Fibroblast of gingiva (primary cell): ENCODE data around the gene SHISAL1.

Experiments used
- DNase-seq: peaks from one replicate; pipeline ENCODE4 v3.0.0-alpha.2; 2011; ENCODE audit warnings: low read depth

Gene SHISAL1

DNA sequence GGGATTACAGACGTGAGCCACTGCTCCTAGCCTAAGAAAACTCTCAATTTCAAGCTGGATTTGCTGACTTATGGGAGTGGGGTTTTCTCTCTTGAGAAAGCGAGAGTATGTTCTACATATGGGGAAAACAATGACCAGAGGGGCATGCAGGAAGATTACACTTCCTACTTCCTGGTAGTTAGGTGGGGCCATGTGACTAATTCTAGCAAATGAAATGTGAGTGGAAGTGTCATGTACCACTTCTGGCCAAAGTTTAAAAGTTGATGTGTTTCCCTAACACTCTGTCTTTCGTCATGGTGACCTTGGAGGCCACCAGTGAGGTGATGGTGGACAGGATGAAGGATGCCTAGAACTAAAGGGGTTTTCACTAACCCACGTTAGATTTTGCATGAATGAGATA is 81.5 kb downstream of the SHISAL1 start:
- no peak for DNase-seq

- DNase-seq = no peak
Observed at GRCh38 chr22:44229809-44230208, 82.9 kb downstream of the SHISAL1 start.

- DNase-seq = no peak
Observed at GRCh38 chr22:44229331-44229730, 83.4 kb downstream of the SHISAL1 start.

DNA sequence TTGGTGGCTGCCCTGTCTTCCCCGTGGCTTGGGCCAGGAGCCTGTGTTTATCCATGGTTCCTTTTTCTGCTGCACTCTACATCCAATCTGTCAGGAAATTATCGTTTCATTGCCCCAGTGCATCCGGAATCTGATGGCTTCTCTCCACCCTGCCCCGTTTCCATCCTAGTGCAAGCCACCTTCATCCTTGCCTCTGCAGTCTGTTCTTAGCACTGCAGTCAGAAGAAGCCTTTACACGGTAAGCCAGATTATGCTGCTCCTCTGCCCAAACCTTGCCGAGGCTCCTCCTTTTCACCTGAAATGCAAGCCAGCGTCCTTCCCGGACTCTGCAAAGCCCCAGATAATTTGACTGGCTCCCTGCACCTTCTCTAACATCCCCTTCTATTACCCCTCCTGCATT is 86.9 kb downstream of the SHISAL1 start:
- no peak for DNase-seq

DNA sequence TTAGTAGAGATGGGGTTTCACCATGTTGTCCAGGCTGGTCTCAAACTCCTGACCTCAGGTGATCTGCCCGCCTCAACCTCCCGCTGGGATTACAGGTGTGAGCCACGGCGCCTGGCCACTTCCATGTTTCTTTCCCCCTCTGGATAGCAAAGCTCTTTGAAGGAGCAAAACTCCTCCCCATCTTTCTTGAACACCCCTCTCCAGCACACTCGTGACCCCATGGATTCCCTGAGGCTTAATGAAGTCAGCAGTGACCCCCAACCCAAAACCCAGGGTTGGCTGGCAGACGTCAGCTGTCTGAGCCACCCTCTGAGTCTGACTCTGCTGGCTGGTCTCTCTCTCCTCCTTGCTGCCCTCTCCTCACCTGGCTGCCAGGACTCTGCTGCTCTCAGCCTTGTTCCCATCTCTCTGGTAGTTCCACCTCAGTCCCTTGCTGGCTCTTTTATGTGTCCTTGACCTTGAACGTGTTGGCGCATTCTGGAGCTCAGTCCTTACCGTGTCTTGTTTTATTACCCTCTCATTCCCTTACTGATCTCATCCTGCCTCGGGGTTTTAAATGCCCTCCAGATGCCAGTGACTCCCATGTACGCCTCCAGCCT is 87.6 kb downstream of the SHISAL1 start:
- DNase-seq = no peak

DNA sequence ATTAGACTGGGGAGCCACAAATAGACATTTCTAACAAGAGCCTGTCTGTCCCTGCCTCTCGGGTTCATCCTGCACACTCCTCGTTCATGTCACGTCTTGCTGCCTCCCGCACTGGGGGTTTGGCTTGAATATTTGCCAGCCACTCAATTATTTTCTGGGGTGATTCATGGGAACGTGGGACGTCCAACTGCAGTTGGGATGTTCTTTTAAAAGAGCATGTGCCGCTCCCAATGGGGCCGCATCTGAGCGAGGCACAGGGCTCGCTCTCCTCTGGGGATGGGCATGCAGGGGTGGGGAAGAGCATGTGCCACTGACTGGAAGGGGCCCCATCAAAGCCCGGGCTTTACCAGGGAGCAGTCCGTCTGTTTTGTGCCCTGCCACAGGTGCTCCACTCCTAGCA is 88.6 kb downstream of the SHISAL1 start:
- no peak for DNase-seq

DNA sequence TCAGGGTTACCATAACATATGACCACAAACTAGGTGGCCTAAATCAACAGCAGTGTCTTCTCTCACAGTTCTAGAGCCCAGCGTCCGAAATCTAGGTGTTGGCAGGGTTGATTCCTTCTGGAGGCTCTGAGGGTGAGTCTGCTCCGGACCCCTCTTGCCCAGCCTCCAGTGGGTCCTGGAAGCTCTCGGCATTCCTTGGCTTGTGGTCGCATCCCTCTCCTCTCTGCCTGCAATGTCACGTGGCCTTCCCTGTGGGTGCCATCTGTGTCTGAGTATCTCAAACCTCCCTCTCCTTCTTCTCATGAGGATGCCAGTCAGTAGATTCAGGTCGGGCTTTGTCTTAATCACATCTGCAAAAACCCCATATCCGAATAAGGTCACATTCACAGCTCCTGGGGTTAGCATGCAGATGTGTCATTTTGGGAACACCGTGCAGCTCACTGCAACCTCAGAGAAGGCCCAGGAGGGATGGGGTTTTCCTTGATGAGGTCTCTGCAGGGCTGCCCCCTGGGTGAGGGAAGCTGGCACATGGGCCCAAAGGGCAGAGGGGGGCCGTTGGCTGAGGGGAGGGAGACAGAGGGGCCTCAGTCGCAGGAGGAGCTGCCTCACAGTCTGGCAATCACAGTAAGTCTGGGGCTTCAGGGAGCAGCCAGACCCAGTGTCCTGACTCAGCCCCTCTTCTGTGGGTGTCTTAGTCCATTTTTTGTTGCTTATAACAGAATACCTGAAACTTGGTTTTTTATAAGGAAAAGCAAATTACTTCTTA is 90.9 kb downstream of the SHISAL1 start:
- DNase-seq = no peak

DNA sequence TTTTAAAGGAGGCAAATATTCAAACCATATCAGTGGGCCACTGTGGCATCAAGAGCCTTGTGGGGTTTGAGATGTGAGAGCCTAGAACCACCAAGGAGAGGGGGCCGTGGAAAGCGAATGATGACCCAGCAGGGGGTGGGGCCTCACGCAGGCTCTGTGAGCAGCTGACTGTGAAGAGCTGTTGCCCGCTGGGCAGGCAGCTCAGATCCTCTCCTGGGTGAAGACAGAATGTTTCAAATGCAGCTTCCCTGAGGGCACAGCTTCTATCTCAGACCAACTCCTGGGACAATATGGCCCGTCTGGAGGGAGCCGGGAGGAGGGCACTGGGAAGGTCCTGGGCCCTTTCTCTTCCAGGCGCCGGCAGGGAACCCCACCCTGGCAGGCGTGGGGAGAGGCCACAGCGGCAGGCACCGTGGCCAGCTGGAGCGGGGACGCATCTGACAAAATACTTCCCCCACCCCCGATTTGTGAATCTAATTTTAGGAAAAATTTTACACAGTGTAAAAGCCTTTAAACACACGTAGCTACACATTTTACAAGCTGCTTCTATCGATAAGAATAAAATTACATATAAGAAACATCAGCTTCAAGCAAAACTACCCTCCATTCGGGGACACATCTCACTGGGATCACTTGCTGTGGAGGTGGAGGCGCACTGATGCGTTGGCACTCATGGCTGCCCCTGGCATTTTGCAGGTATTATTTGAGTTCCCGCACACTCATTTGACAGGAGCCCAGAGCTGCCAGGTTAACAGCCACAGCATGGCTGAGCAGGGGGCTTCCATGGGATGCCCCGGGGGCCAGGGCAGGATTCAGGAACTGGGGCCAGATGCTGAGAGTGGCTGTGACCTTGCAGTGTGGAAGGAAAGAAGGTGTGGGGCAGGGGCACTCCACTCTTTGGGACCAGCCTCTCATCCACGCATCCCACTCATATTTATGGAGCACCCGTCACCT is 91.7 kb downstream of the SHISAL1 start:
- DNase-seq = no peak

DNA sequence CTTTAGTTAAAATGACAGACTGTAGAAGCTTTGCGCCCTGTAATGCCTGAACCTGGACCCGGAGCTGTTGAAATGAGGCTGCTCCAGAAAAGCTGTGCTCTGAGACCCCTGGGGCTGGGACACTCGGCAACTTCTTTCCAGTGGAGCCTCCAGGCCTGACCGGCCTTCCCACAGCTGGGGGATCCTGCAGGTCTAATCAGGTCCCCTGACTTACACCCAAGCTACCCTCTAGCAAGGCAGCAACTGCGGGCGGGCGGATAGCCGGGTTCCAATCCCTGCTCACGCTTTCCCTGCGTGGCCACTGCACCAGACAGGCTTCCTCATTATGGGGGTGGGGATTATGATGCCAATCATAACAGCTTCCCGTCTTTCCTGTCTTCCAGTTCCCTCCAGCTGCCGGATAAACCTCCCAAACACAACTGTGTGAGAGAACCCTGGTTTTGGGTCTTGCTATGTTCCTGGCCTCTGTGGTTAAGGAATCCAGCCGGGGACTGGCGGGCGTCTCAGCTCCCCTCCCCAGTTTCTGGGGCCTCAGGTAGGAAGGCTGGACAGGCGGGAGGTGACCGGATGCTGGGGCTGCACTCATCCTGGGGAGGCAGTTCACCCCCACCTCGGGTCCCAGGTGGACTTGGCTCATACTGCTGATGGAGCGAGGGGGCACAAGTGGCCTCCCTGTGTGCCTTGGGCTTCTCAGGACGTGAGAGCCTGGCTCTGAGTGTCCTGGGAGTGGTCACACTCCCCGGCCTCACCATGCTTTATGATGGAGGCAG is 93.5 kb downstream of the SHISAL1 start:
- DNase-seq = no peak

DNA sequence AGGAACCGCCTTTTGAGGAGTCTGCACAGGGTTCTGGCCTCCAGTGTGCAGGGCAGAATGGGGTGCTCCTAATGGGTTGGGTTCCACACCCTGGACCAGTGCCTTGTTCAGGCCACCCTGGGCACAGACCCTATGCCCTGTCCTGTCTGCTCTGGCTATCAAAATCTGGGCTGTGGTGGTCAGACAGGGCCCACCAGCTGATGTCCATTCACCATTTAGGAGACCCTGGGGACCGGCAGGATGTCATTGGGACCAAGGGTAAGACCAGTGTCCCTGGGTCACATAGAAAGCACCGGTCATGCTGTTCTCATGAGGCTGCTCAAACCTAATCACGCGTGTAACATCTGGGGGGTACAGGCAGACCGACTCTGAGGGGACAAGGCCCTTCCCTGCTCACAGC is 94.7 kb downstream of the SHISAL1 start:
- DNase-seq = no peak

- no peak for DNase-seq
Observed at GRCh38 chr22:44217346-44217745, 95.4 kb downstream of the SHISAL1 start.

DNA sequence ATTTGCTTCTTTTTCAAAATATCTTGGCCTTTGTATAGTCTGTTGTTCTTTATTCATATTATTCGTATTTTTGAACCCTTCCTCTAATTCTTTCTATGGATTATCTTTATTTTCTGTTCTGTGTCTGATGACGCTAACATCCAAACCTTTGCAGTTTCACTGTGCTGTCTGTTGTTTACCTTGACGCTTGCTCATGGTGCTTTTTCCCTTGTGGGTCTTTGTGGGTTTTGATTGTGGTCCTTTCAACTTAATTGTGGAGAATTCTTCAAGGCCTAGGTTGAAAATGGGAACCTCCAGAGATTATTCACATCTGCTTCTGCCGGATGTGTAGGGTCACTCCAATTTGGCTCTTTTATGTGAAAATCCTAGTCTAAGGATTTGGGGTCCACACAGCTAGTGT is 97.5 kb downstream of the SHISAL1 start:
- DNase-seq = no peak

- DNase-seq = no peak
Observed at GRCh38 chr22:44214764-44215163, 98.0 kb downstream of the SHISAL1 start.

DNA sequence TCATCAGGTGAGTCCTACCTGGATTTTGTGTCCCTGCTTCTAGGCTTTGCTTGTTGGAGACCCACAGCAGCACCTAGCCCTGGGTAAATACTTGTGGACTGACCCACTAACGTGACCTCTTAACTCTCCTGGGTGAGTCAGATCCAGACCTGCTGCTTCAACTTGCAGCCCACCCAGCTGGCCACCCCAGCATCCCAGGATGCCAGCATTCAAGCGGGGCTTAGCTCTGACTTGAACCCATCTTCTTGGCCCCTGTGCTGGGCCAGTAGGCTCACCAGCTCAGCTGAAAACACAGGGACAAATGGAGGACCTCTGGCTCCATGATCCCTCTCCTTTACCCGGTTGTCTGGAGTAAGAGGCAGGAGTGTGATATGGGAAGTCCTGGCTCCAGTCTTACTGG is 98.6 kb downstream of the SHISAL1 start:
- no peak for DNase-seq

DNA sequence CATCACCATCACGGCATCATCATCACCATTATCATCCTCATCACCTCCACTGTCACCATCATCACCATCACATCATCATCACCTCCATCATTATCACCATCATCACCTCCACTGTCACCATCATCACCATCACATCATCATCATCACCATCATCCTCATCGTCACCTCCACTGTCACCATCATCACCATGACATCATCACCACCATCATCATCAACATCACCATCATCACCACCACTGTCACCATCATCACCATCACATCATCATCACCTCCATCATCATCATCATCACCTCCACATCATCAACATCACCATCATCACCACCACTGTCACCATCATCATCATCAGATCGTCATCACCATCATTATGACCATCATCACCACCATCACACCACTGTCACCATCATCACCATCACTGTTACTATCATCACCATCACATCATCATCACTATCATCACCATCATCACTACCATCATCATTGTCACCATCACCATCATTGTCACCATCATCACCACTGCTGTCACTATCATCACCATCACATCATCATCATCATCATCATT is 99.2 kb downstream of the SHISAL1 start:
- DNase-seq = no peak

GRCh38 chr22:44212936-44213335 is 99.8 kb downstream of the SHISAL1 start:
- no peak for DNase-seq

GRCh38 chr22:44211946-44212930 is 100.5 kb downstream of the SHISAL1 start:
- peak; percentile 71 for DNase-seq

DNA sequence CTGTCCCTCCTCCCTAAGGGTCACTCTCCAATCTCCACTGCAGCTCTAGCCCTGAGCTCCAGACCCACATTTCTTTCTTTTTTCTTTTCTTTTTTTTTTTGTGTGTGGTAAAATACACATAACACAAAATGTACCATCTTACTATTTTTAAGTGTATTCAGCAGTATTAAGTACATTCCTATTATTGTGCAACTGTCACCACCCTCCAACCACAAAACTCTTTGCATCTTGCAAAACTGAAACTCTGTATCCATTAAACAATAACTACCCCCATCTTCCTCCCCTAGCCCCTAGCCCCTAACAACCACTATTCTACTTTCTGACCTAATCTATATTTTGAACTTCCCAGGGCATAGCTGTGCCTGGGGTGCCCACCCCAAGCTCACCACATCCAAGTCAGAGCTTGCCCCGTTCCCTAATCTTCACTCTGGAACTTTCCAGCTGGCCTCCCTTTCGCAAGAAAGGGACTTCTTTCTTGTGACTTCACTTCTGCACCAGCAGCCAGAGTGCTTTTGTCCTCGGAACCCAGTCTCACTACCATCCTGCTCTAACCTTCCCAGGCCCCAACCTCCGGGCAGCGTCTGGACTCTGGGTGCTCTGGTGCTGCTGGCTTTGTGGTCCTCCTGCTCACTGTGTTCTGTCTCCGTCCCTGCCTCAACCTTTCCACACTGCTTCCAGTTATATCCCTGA is 101.3 kb downstream of the SHISAL1 start:
- peak; percentile 30 for DNase-seq

GRCh38 chr22:44210722-44211121 is 102.0 kb downstream of the SHISAL1 start:
- DNase-seq = peak; percentile 59

DNA sequence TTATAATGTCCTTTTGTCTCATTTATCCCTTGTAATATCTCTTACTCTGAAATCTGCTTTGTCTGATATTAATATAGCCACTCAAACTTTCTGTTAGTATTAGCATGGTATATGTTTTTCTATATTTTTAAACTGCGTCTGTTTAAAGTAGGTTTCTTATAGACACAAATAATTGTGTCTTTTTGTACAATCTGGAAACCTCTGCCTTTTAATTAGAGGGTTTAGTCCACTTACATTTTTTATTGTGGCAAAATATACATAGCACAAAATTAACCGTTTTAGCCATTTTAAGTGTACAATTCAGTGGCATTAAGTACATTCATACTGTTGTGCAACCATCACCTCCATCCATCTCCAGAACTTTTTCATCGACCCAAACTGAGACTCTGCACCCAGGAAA is 103.4 kb downstream of the SHISAL1 start:
- no peak for DNase-seq
